DOHH2 (cell line): ENCODE measurements around the gene OOSP2.

ENCODE experiments used
- H3F3A ChIP-seq: fragments of 200-600 bp; sonication (generic), shearing (Covaris generic); 2 replicates; pipeline ENCODE4 v1.6.0; 2016; ENCODE audit warnings: antibody characterized with exemption, mild to moderate bottlenecking; ENCODE audit not compliant: control insufficient read depth, insufficient read depth
- H3K27ac ChIP-seq: fragments of 200-600 bp; sonication (generic); 2 replicates; pipeline ENCODE4 v1.5.1; 2014; ENCODE audit warnings: low read depth, mild to moderate bottlenecking, low read length, moderate library complexity
- H3K27me3 ChIP-seq: fragments of 200-600 bp; sonication (generic); 2 replicates; pipeline ENCODE4 v1.6.1; 2014; ENCODE audit warnings: mild to moderate bottlenecking, low read length, mixed read lengths; ENCODE audit not compliant: control insufficient read depth
- H3K36me3 ChIP-seq: fragments of 200-600 bp; sonication (generic); 2 replicates; pipeline ENCODE4 v1.6.1; 2014; ENCODE audit warnings: mild to moderate bottlenecking, low read length, moderate library complexity, mixed read lengths; ENCODE audit not compliant: control insufficient read depth
- H3K4me1 ChIP-seq: fragments of 200-600 bp; sonication (generic); 2 replicates; pipeline ENCODE4 v1.6.1; 2014; ENCODE audit warnings: mild to moderate bottlenecking, low read length, mixed read lengths; ENCODE audit not compliant: control insufficient read depth
- H3K4me2 ChIP-seq: fragments of 200-600 bp; sonication (generic); 2 replicates; pipeline ENCODE4 v1.6.0; 2014; ENCODE audit warnings: mild to moderate bottlenecking, low read length, moderate library complexity
- H3K4me3 ChIP-seq: fragments of 200-600 bp; sonication (generic); 2 replicates; pipeline ENCODE4 v1.5.1; 2014; ENCODE audit warnings: mild to moderate bottlenecking, low read length, mixed read lengths
- H3K79me2 ChIP-seq: fragments of 200-600 bp; sonication (generic); 2 replicates; pipeline ENCODE4 v1.6.1; 2014; ENCODE audit warnings: mild to moderate bottlenecking, low read length, mixed read lengths; ENCODE audit not compliant: control insufficient read depth
- H3K9me2 ChIP-seq: fragments of 200-600 bp; sonication (generic); replicated peaks from 2 replicates; pipeline ENCODE4 v1.6.1; 2014; ENCODE audit warnings: mild to moderate bottlenecking, low read length, mixed read lengths; ENCODE audit not compliant: control insufficient read depth
- H3K9me3 ChIP-seq: fragments of 200-600 bp; sonication (generic); 2 replicates; pipeline ENCODE4 v1.6.1; 2014; ENCODE audit warnings: antibody characterized with exemption, low read length, mixed read lengths; ENCODE audit not compliant: control insufficient read depth, insufficient read depth
- H4K20me1 ChIP-seq: fragments of 200-600 bp; sonication (generic); 2 replicates; pipeline ENCODE4 v1.6.0; 2014; ENCODE audit warnings: low read depth, mild to moderate bottlenecking, antibody characterized with exemption, low read length, moderate library complexity; ENCODE audit not compliant: control insufficient read depth, insufficient read depth
- EZH2phosphoT487 ChIP-seq: fragments of 200-600 bp; sonication (generic); IDR thresholded peaks from 2 replicates; pipeline ENCODE4 v1.6.1; 2017; ENCODE audit warnings: borderline replicate concordance, mild to moderate bottlenecking, antibody characterized with exemption, low read length, moderate library complexity, mixed read lengths
- TF ChIP-seq, protein P1 (sequence below): fragments of 200-600 bp; sonication (generic); IDR thresholded peaks from one replicate; pipeline ENCODE4 v1.5.1; 2014; ENCODE audit warnings: antibody characterized with exemption, mild to moderate bottlenecking, low read depth, low read length; ENCODE audit not compliant: poor library complexity, severe bottlenecking

The OOSP2 gene

DNA sequence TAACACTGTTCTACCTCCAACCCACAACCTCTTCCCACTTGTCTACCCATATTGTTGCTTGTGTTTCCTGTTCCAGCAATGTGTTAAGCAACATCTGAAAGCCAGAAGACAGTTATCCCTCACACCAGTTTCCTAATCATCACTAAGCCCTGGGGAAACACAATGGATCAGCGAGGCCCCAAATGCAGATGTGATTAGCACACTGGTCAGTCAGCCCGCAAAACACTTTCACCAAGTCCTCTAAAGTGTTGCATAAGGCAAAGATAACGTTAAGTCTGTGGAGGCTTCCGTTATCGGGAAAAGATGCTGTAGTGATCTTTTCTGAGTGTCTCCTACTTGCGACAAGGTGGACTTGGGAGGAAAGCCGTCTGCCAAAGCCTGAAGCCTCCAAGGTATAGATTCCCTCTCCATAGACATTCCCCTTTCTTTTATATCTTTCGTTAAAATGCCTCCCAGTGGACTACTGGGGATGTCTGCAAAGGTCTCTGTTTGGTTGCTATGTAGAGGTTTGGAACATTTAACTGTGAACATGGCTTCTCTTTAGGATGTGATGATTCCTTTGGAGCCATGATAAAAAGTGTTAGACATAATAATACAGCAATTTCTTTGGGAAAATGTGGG lies 16.2 kb downstream of the OOSP2 start, which contains the start of gene MS4A3:
Gene MS4A3, plus strand, starts transcription at position 317 of the 621 bp plus-strand sequence. CDS start 4,496 bp downstream, outside the sequence.
- Histone ChIP-seq H3K4me1 (no peaks in the 10 kb centered on the region), H3F3A (no peaks in the 10 kb centered on the region), H3K27ac (no peak within 1 kb of the TSS)

DNA sequence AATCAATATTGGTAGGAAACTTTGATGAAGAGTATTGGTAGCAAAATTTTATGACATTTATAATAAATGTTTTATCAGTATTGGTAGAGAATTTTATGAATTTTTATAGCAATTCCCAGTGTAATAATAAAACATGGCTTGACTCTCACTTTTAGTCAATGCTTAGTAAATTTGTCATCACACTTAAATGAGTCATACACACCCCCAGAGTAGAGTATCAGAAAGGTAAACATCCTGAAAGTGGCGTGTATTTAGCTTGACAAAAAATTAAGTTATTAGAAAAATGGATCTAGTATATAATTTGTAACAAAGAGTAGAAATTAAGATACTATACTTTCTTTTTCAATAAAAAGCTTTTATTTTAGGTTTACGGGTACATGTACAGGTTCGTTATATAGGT lies 18.8 kb downstream of the OOSP2 start:
- Histone ChIP-seq H3K9me2 (no peaks in the 10 kb centered on the region), H4K20me1 (no peaks in the 10 kb centered on the region), H3K9me3 (no peaks in the 10 kb centered on the region), H3K4me3 (no peak overlapping the region), H3K36me3 (no peaks in the 10 kb centered on the region), H3K27ac (no peak overlapping the region), H3F3A (no peaks in the 10 kb centered on the region), H3K79me2 (no peaks in the 10 kb centered on the region), H3K4me1 (no peaks in the 10 kb centered on the region), H3K27me3 (peaks cover 5% of the 10 kb centered on the region), H3K4me2 (no peak overlapping the region)
- TF ChIP-seq EZH2phosphoT487 = no peak
- TF ChIP-seq, protein P1, sequence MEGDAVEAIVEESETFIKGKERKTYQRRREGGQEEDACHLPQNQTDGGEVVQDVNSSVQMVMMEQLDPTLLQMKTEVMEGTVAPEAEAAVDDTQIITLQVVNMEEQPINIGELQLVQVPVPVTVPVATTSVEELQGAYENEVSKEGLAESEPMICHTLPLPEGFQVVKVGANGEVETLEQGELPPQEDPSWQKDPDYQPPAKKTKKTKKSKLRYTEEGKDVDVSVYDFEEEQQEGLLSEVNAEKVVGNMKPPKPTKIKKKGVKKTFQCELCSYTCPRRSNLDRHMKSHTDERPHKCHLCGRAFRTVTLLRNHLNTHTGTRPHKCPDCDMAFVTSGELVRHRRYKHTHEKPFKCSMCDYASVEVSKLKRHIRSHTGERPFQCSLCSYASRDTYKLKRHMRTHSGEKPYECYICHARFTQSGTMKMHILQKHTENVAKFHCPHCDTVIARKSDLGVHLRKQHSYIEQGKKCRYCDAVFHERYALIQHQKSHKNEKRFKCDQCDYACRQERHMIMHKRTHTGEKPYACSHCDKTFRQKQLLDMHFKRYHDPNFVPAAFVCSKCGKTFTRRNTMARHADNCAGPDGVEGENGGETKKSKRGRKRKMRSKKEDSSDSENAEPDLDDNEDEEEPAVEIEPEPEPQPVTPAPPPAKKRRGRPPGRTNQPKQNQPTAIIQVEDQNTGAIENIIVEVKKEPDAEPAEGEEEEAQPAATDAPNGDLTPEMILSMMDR = no peak

More for the DNA sequence above, 16.2 kb downstream of the OOSP2 start, which contains the start of gene MS4A3:
- no peaks in the 10 kb centered on the region for H3K9me3 ChIP-seq
- peaks cover 5% of the 10 kb centered on the region for H3K27me3 ChIP-seq
- H3K4me3 ChIP-seq = no peak within 1 kb of the TSS
- H3K36me3 ChIP-seq = no peaks in the 10 kb centered on the region
- H3K79me2 ChIP-seq = no peaks in the 10 kb centered on the region
- H4K20me1 ChIP-seq = no peaks in the 10 kb centered on the region
- H3K4me2 ChIP-seq = no peak within 1 kb of the TSS
- TF ChIP-seq, protein P1 = no peak
- TF ChIP-seq EZH2phosphoT487 = no peak
- H3K9me2 ChIP-seq = no peaks in the 10 kb centered on the region

DNA sequence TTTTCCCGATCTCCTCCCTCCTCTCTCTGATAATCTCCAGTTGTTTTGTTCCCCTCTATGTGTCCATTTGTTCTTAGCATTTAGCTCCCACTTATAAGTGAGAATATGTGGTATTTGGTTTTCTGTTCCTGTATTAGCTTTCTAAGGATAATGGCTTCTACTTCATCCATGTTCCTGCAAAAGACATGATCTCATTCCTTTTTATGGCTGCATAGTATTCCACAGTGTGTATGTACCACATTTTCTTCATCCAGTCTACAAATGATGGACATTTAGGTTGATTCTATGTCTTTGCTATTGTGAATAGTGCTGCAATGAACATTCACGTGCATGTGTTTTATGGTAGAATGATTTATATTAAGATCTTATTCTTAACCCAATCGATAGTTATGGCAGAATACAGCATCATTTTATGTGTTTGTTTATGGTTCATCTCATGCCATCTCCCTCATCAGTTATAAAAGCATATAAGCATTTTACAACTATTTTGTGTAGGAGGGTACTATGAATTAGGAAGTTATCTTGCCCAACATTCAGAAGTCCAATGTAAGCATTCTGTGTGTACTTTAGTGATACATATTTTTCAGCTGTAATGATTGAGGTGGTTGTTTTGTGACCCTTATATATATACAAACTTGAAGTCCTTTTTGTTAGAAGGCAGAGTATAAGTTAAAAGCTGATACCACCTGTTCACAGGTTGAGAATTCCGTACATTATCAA lies 19.5 kb downstream of the OOSP2 start:
- TF ChIP-seq, protein P1 = no peak
- no peak for TF ChIP-seq EZH2phosphoT487
- no peak overlapping the region for H3K4me3 ChIP-seq
- H3K9me3 ChIP-seq = no peaks in the 10 kb centered on the region
- H3K4me2 ChIP-seq = no peak overlapping the region
- H3K36me3 ChIP-seq = no peaks in the 10 kb centered on the region
- H3K79me2 ChIP-seq = no peaks in the 10 kb centered on the region
- no peaks in the 10 kb centered on the region for H3K9me2 ChIP-seq
- H4K20me1 ChIP-seq = no peaks in the 10 kb centered on the region
- H3F3A ChIP-seq = no peaks in the 10 kb centered on the region
- peaks cover 5% of the 10 kb centered on the region for H3K27me3 ChIP-seq
- H3K4me1 ChIP-seq = peaks cover 4% of the 10 kb centered on the region; the same call in 1 of the 2 replicates
- H3K27ac ChIP-seq = no peak overlapping the region
